GM19324 (cell line): Measurements from ENCODE around the gene PXDN.
"Not testable (repeated sequence)": the region's sequence is repeated elsewhere in the genome, so short reads cannot be mapped to it uniquely, and the experiment has no call there.

Experiments used
- ATAC-seq: cut with Tn5 transposase; IDR thresholded peaks from one replicate; pipeline ENCODE4 v1.9.1; 2021; ENCODE audit warnings: mild to moderate bottlenecking, moderate library complexity; ENCODE audit not compliant: unreplicated experiment, low FRiP score

Gene PXDN

GRCh38 chr2:1743396-1744150 is 742 bp downstream of the PXDN start:
- no peak for ATAC-seq

GRCh38 chr2:1742681-1743395 is 1.5 kb downstream of the PXDN start:
- ATAC-seq = no peak

GRCh38 chr2:1742301-1742680 is 2.0 kb downstream of the PXDN start:
- no peak for ATAC-seq

- no peak for ATAC-seq
These were observed 2.5 kb downstream of the PXDN start for GRCh38 chr2:1741851-1742250.

GRCh38 chr2:1740716-1741589 is 3.4 kb downstream of the PXDN start:
- ATAC-seq = no peak

- ATAC-seq = no peak
These were observed 4.2 kb downstream of the PXDN start for GRCh38 chr2:1739961-1740715.

GRCh38 chr2:1739322-1739957 is 4.9 kb downstream of the PXDN start:
- ATAC-seq = no peak

GRCh38 chr2:1738646-1739302 is 5.5 kb downstream of the PXDN start:
- ATAC-seq = no peak

- no peak for ATAC-seq
These were observed 6.2 kb downstream of the PXDN start for GRCh38 chr2:1738163-1738562.

- no peak for ATAC-seq
These were observed 7.3 kb downstream of the PXDN start for GRCh38 chr2:1736997-1737480.

- ATAC-seq = no peak
These were observed 8.3 kb downstream of the PXDN start for GRCh38 chr2:1736045-1736444.

GRCh38 chr2:1733298-1733697 is 11.0 kb downstream of the PXDN start:
- not testable (repeated sequence) for ATAC-seq

GRCh38 chr2:1731963-1732768 is 12.1 kb downstream of the PXDN start:
- ATAC-seq = no peak

GRCh38 chr2:1731447-1731962 is 12.8 kb downstream of the PXDN start:
- ATAC-seq = no peak

GRCh38 chr2:1730015-1730927 is 14.0 kb downstream of the PXDN start:
- no peak for ATAC-seq

GRCh38 chr2:1729242-1729641 is 15.1 kb downstream of the PXDN start:
- ATAC-seq = no peak

- no peak for ATAC-seq
These were observed 15.5 kb downstream of the PXDN start for GRCh38 chr2:1728821-1729220.
